Skeletal muscle satellite cell (primary cell): Measurements from ENCODE around the gene PPP1R10. TPM values are rescaled to one million over a fixed set of nuclear protein-coding genes. Genes with fewer than 3 reads are reported as not detected.
"Not testable (repeated sequence)": the region's sequence is repeated elsewhere in the genome, so short reads cannot be mapped to it uniquely, and the experiment has no call there.

ENCODE experiments used
- H3K27me3 ChIP-seq: 2 replicates; pipeline ENCODE4 v1.7.0; 2013; ENCODE audit warnings: low read length; ENCODE audit not compliant: control insufficient read depth, insufficient read depth
- H3K36me3 ChIP-seq: 2 replicates; pipeline ENCODE4 v1.7.0; 2013; ENCODE audit warnings: mild to moderate bottlenecking, control low read depth, low read length; ENCODE audit not compliant: insufficient read depth
- H3K4me1 ChIP-seq: 2 replicates; pipeline ENCODE4 v1.7.0; 2013; ENCODE audit warnings: low read length; ENCODE audit not compliant: control insufficient read depth, insufficient read depth
- H3K4me2 ChIP-seq: 2 replicates; pipeline ENCODE4 v1.7.0; 2013; ENCODE audit warnings: mild to moderate bottlenecking, low read length
- H3K4me3 ChIP-seq: 2 replicates; pipeline ENCODE4 v1.7.0; 2013; ENCODE audit warnings: low read length
- H3K9ac ChIP-seq: 2 replicates; pipeline ENCODE4 v1.7.0; 2013; ENCODE audit warnings: mild to moderate bottlenecking, low read depth, low read length, moderate library complexity
- H3K9me3 ChIP-seq: replicated peaks from 2 replicates; pipeline ENCODE4 v1.7.0; 2013; ENCODE audit warnings: mild to moderate bottlenecking, control low read depth, low read length
- total RNA-seq: library from RNA; depleted of rRNA; stranded (reverse); fragments of >200 nt; gene quantifications from 2 replicates; pipeline ENCODE4 v1.2.3, GENCODE V29; 2012; rRNA removed

PPP1R10 gene
- total RNA-seq: 32.3 and 33.0 TPM in 2 replicates

DNA sequence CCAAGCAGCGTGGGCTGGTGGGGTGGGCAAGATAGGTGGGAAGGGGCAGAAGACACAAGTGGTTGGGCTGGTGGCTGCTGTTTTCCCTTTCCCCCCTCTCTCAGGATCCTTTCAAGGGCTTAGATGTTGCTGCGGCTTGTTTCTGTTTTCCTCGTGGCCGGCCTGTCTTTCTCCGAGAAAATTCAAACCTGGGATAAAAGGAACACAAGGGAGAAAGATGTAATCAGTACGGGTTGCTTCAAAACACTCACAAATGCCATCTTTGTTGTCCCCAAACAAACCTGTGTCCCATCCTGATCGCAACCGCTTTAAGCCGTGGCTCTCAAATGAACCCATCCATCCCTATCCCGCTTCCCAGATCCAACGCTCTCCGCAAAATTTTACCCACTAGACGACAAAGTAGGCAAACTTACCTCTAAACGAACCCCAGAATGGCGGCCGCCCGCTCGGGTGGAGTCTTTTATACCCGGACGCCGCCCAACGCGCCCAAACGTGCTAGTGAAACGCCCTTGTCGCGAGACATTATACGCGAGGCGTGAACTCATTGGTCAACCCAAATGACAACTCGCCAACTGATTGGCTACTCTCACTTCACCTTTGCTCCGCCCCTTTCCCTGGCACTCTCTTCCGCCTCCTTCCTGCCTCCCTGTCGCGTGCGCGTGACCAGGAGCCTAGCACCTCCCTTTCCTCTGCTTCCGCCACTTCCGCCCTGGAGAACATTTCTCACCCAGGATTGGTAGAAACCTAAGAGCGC, at the start of gene PPP1R10:
PPP1R10 (minus strand) TSS at position 433 of the 754 bp plus-strand sequence. CDS start 7,299 bp downstream, outside the sequence.
- Histone ChIP-seq H3K9me3 (no peaks in the 10 kb centered on the region), H3K27me3 (no peaks in the 10 kb centered on the region), H3K9ac (peak within 1 kb of the TSS; percentile 99), H3K4me2 (peak within 1 kb of the TSS; percentile 95), H3K4me1 (peaks cover 33% of the 10 kb centered on the region), H3K4me3 (peak within 1 kb of the TSS; percentile 89), H3K36me3 (peaks cover 27% of the 10 kb centered on the region)

DNA sequence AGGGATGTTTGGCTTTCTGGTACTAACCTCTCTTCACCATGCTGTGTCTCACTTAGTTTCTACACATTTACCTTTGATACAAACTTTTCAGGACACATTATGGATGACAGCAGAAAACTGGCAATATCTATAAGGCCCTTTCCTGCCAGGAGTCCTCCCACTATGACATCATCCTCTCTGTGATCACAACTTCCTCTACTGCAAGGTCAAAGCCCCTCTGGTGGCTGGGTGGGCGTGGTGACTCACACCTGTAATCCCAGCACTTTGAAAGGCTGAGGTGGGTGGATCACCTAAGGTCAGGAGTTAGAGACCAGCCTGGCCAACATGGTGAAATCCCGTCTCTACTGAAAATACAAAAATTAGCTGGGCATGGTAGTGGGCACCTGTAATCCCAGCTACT, 49.3 kb upstream of the PPP1R10 start:
- not testable (repeated sequence) for H3K4me2 ChIP-seq, H3K9me3 ChIP-seq, H3K4me3 ChIP-seq, H3K9ac ChIP-seq, H3K27me3 ChIP-seq, H3K4me1 ChIP-seq
- peaks cover 69% of the 10 kb centered on the region for H3K36me3 ChIP-seq

DNA sequence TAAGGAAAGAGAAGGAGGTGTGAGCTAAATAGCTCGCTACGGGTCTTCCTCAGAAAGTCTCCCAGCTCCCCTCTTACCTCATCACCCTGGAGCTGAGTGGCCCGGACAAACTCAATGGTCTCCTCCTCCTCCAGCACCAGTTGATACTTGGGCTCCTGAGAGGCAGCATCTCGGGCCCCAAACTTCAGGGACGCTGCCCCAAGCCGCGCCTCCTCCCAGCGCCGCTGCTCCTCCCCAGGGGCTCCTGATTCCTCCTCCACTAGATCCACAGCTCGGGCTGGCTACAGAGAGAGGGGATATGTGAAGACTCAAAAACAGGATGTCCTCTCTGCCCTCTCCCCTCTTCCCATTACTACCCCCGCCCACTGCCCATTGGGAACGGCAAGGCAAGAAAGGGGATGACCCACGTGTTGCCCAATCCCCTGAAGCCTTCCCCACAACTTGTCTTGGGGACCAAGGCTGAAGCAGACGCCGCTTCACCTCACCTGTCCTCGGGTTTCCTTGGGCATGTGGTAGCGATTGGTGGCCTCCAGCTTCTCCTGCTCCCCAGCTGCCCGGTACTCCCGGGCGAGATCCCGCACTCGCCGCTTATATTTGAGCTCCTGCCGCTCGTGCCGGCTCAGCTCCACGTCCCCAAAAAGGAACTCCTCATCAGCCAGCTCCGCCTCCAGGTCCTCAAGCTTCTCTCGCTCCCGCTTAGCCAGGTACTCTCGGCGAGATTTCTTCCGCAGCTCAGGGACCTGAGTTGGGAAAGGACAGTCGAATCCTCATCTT, 48.1 kb upstream of the PPP1R10 start:
- Histone ChIP-seq H3K27me3 (no peaks in the 10 kb centered on the region), H3K36me3 (peaks cover 64% of the 10 kb centered on the region), H3K4me3 (no peak overlapping the region), H3K4me2 (no peak overlapping the region), H3K9ac (no peak overlapping the region), H3K4me1 (no peaks in the 10 kb centered on the region), H3K9me3 (no peaks in the 10 kb centered on the region)

DNA sequence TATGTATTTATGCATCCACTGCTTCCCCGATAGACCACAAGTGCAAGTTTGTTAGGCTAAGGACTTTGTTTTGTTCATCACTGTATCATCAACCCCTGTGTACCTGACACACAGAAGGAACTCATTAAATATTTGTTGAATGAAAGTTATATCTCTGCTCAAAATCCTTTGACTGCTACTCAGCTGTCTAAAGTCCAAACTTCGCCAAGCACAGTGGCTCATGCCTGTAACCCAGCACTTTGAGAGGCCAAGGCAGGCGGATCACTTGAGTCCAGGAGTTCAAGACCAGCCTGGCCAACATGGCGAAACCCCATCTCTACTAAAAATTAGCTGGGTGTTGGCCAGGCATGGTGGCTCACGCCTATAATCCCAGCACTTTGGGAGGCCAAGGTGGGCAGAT, 40.9 kb upstream of the PPP1R10 start:
- H3K4me1 ChIP-seq, H3K9ac ChIP-seq: not testable (repeated sequence)

DNA sequence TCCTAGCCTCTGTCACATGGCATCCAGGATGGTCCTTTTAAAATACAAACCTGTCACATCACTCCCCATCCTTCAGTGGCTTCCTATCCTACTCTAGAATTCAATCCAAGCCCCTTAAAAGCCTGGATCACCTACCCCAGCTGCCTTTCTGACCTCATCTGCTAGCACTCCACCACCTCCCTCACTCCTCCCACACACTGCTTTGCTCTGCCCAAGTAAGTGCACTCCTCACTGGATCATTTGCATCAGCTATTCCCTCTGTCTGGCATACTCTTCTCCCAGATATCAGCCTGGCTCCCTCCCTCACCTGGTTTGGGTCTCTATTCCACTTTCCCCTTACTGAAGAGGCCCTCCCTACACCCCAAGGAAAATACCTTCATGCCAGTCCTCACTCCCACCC, 40.4 kb upstream of the PPP1R10 start:
- H3K4me3 ChIP-seq: no peak overlapping the region
- H3K36me3 ChIP-seq: peaks cover 79% of the 10 kb centered on the region
- no peaks in the 10 kb centered on the region for H3K27me3 ChIP-seq
- H3K9ac ChIP-seq: no peak overlapping the region
- no peak overlapping the region for H3K4me2 ChIP-seq
- H3K9me3 ChIP-seq: no peaks in the 10 kb centered on the region
- H3K4me1 ChIP-seq: no peaks in the 10 kb centered on the region

More for the DNA sequence above, 40.9 kb upstream of the PPP1R10 start:
- not testable (repeated sequence) for H3K4me2 ChIP-seq, H3K9me3 ChIP-seq, H3K27me3 ChIP-seq, H3K4me3 ChIP-seq
- peaks cover 79% of the 10 kb centered on the region for H3K36me3 ChIP-seq

DNA sequence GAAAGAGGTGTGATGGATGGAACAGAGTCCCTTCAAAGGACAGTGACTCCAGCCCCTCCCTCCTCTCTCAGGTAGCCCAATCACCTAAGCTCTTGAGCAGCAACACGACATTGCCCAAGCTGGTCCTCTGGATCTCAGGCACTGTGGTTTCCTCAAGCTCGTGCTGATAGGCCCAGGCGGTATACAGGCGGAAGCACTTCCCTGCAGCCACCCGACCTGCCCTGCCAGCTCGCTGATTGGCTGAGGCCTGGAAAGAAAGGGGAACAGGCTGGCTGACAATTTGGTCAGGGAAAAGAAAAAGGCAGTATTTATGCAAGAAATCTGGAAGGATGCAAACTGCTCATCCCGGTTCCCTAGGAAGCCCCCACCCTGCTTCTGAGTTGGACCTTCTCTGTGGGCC, 39.5 kb upstream of the PPP1R10 start:
- no peak overlapping the region for H3K4me2 ChIP-seq
- no peaks in the 10 kb centered on the region for H3K27me3 ChIP-seq
- H3K9ac ChIP-seq: no peak overlapping the region
- H3K36me3 ChIP-seq: peaks cover 79% of the 10 kb centered on the region
- no peaks in the 10 kb centered on the region for H3K4me1 ChIP-seq
- no peaks in the 10 kb centered on the region for H3K9me3 ChIP-seq
- H3K4me3 ChIP-seq: no peak overlapping the region

DNA sequence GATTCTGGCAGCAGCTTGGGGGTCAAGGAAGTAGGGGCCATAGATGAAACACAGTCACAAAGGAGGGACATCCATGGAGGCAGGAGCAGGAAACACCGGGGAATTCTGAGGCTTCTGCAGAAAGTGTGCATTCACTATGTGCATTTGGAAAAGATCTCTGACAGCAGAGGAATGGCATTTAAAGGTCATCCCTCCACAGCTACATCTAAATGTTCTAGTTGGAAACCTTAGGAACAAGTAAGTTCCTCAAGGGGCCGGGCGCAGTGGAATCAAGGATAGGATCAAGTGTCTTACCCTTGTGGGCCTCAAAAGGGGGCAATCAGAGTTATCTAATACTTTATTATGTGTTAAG, 38.7 kb upstream of the PPP1R10 start:
- no peaks in the 10 kb centered on the region for H3K27me3 ChIP-seq
- H3K9ac ChIP-seq: no peak overlapping the region
- H3K4me3 ChIP-seq: no peak overlapping the region
- no peaks in the 10 kb centered on the region for H3K4me1 ChIP-seq
- H3K4me2 ChIP-seq: no peak overlapping the region
- H3K9me3 ChIP-seq: no peaks in the 10 kb centered on the region
- peaks cover 81% of the 10 kb centered on the region for H3K36me3 ChIP-seq

DNA sequence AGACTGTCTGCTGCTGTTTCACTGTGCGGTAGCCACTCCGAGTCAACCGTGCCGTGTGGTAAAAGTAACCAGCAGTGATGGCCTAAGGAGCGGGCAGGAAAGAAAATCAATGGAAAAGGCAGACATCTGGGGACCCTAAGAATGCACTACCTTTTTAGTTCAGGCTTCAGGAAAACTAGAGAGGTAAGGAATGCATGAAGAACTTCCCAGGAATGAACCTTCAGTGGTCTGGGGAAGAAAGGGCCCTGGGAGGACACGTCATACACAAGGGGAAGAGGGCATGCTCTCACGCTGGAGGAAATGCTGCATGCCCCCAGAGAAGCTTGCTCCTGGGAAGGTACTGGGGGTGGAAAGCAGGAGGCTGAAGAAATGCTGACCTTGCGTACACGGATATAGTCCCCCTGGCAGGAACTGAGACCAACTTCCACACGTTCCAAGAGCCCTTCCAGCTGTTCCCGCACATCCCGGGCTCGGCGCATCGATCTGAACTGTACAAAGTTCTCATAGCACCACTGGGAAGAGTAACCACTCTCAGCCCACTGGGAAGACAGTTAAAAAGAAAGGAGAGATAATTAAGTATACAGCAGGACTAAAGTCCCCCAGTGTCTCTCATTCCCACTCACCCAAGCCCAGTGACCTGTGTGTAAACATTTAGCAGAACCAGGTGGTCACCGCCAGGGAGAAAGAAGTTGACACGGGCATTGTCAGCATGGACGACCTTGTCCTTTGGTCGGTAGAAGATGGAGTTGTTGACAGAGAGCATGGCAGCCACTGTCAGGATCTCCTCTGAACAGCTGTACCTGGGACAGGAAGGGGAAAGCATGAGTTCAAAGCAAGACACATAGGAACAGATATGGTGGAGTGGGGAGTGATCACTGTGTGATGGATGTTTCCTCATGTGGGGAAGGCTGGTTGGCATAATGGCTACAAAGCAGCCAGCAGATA, 38.0 kb upstream of the PPP1R10 start:
- Histone ChIP-seq H3K9ac (no peak overlapping the region), H3K36me3 (peaks cover 78% of the 10 kb centered on the region), H3K27me3 (no peaks in the 10 kb centered on the region), H3K4me1 (no peaks in the 10 kb centered on the region), H3K9me3 (no peaks in the 10 kb centered on the region), H3K4me2 (no peak overlapping the region), H3K4me3 (no peak overlapping the region)

DNA sequence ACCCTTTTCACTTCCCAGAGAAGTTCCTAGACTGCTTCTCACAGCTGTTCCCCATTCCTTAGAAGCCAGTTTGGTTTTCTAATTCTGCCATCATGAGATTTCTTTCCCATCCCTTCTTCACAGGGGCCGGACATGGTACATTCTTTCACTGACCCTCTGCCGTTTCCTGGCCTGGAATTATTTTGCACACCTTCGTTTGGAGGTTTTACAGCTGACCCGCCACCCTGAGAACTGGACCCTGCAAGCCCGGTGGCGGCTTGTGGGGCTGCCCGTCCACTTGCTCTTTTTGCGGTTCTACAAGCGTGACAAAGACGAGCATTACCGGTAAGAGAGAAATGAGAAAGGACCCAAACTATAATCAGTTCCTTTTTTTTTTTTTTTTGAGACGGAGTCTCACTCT, 34.1 kb upstream of the PPP1R10 start:
- Histone ChIP-seq H3K27me3 (no peaks in the 10 kb centered on the region), H3K4me3 (no peak overlapping the region), H3K4me2 (no peak overlapping the region), H3K36me3 (peaks cover 50% of the 10 kb centered on the region), H3K9ac (no peak overlapping the region), H3K9me3 (no peaks in the 10 kb centered on the region), H3K4me1 (peaks cover 13% of the 10 kb centered on the region)

DNA sequence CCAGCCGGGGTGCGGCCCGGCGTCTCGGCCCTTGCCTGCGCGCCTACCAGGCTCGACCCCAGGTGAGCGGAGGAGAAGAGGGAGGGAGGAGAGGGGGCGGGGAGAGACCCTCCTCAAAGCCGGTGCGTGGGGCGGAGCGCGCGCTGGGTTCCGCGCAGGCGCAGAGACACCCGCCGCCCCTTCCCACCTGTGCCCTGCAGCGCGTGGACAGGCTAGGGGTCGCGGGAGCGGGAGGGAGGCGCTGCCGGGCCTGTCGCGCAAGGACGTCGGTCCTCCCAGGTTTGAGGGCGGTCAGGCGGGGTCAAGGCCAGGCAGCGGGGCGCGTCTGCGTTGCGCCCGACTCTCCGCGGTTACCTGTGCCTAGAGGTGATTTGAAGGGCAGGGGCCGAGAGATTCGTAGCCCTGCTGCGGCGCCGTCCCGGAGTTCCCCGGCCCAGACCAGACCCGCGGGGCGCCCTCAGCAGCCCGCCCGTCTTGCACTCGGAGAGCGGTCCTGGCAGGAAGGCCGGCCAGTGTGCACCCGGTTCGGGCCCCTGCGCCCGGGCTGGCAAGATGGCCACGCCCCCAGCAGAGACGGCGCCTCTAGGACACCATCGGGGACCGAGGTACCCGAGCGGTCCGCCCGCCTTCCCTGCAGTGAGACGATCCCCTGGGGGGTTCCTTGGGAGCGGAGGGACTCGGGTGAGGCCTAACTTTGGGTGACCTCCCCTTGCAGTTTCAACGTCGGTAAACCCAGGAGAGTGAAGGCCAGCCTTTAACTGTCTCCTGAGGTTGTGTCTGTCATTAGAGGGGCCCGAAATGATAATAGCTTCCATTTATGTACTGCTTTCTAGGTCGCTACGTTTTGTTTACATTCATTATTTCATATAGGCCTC, 30.4 kb upstream of the PPP1R10 start:
- H3K9me3 ChIP-seq: no peaks in the 10 kb centered on the region
- H3K4me1 ChIP-seq: peaks cover 13% of the 10 kb centered on the region
- peaks cover 24% of the 10 kb centered on the region for H3K36me3 ChIP-seq
- H3K27me3 ChIP-seq: no peaks in the 10 kb centered on the region
- H3K9ac ChIP-seq: peak overlapping the region; percentile 90
- H3K4me3 ChIP-seq: peak overlapping the region; percentile 98
- H3K4me2 ChIP-seq: peak overlapping the region; percentile 100
